ENCODE measurements around the gene CPNE6. TPM values are rescaled to one million over a fixed set of nuclear protein-coding genes. Genes with fewer than 3 reads are reported as not detected.

Gene CPNE6
- total and polyA plus RNA-seq, 2 of the 13 experiments (the other 11 are each of a cell fraction or from before 2014, with no cell fraction given), result not detected

DNA sequence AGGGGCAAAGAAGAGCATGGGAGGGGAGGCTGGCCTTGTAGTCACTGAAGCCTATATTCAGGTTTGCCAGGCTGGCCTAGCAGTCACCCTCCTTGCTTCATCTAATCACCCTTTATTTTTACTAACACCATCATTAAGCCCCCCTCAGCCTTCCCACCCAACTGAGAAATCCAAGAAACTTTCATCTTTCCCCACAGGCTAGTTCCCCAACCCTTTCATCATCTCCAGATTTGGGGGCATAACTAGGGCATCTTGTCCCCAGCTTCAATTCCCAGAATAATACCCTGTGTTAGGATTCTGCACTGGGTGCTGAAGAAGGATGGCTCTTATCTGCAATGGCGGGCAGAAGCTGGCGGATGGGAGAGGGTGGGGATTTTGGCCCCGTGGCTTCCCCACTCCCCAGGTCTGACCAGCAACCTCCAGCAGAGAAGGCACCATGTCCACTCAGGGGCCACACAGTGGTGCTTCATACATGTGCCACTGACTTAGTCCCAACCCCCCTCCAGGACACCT is 29.7 kb downstream of the CPNE6 start (continued):
- TF ChIP-seq, protein P1, sequence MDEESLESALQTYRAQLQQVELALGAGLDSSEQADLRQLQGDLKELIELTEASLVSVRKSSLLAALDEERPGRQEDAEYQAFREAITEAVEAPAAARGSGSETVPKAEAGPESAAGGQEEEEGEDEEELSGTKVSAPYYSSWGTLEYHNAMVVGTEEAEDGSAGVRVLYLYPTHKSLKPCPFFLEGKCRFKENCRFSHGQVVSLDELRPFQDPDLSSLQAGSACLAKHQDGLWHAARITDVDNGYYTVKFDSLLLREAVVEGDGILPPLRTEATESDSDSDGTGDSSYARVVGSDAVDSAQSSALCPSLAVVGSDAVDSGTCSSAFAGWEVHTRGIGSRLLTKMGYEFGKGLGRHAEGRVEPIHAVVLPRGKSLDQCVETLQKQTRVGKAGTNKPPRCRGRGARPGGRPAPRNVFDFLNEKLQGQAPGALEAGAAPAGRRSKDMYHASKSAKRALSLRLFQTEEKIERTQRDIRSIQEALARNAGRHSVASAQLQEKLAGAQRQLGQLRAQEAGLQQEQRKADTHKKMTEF (CRISPR knock-in tag; IDR thresholded peaks at IDR 0.05), result peak; percentile 26; the same call in 1 of the 2 replicates
- peak; percentile 31 for TF ChIP-seq ZNF781 (CRISPR knock-in tag; IDR thresholded peaks at IDR 0.05; ENCODE audit: borderline replicate concordance, not compliant biosample characterization)
- TF ChIP-seq MXI1 (IDR thresholded peaks at IDR 0.05; ENCODE audit: borderline replicate concordance, low read depth, low read length), result no peak
- TF ChIP-seq TRIM24 (CRISPR knock-in tag; IDR thresholded peaks at IDR 0.05), result no peak
- TF ChIP-seq, protein P2, sequence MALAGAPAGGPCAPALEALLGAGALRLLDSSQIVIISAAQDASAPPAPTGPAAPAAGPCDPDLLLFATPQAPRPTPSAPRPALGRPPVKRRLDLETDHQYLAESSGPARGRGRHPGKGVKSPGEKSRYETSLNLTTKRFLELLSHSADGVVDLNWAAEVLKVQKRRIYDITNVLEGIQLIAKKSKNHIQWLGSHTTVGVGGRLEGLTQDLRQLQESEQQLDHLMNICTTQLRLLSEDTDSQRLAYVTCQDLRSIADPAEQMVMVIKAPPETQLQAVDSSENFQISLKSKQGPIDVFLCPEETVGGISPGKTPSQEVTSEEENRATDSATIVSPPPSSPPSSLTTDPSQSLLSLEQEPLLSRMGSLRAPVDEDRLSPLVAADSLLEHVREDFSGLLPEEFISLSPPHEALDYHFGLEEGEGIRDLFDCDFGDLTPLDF (CRISPR knock-in tag; IDR thresholded peaks at IDR 0.05), result no peak
- no peak for TF ChIP-seq LBX2 (CRISPR knock-in tag; IDR thresholded peaks at IDR 0.05; ENCODE audit: borderline replicate concordance)
- TF ChIP-seq GZF1 (CRISPR knock-in tag; IDR thresholded peaks at IDR 0.05), result no peak
- TF ChIP-seq ZFYVE20 (CRISPR knock-in tag; IDR thresholded peaks at IDR 0.05; ENCODE audit: borderline replicate concordance, low read depth), result no peak
- TF ChIP-seq ZNF276 (CRISPR knock-in tag; IDR thresholded peaks at IDR 0.05; ENCODE audit: low read depth), result no peak
- no peak for TF ChIP-seq KDM2A (CRISPR knock-in tag; IDR thresholded peaks at IDR 0.05; ENCODE audit: borderline replicate concordance, low read depth)
- TF ChIP-seq, protein P3, sequence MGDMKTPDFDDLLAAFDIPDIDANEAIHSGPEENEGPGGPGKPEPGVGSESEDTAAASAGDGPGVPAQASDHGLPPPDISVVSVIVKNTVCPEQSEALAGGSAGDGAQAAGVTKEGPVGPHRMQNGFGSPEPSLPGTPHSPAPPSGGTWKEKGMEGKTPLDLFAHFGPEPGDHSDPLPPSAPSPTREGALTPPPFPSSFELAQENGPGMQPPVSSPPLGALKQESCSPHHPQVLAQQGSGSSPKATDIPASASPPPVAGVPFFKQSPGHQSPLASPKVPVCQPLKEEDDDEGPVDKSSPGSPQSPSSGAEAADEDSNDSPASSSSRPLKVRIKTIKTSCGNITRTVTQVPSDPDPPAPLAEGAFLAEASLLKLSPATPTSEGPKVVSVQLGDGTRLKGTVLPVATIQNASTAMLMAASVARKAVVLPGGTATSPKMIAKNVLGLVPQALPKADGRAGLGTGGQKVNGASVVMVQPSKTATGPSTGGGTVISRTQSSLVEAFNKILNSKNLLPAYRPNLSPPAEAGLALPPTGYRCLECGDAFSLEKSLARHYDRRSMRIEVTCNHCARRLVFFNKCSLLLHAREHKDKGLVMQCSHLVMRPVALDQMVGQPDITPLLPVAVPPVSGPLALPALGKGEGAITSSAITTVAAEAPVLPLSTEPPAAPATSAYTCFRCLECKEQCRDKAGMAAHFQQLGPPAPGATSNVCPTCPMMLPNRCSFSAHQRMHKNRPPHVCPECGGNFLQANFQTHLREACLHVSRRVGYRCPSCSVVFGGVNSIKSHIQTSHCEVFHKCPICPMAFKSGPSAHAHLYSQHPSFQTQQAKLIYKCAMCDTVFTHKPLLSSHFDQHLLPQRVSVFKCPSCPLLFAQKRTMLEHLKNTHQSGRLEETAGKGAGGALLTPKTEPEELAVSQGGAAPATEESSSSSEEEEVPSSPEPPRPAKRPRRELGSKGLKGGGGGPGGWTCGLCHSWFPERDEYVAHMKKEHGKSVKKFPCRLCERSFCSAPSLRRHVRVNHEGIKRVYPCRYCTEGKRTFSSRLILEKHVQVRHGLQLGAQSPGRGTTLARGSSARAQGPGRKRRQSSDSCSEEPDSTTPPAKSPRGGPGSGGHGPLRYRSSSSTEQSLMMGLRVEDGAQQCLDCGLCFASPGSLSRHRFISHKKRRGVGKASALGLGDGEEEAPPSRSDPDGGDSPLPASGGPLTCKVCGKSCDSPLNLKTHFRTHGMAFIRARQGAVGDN (CRISPR knock-in tag; IDR thresholded peaks at IDR 0.05), result peak; percentile 31; the same call in 1 of the 2 replicates
- TF ChIP-seq, protein P4, sequence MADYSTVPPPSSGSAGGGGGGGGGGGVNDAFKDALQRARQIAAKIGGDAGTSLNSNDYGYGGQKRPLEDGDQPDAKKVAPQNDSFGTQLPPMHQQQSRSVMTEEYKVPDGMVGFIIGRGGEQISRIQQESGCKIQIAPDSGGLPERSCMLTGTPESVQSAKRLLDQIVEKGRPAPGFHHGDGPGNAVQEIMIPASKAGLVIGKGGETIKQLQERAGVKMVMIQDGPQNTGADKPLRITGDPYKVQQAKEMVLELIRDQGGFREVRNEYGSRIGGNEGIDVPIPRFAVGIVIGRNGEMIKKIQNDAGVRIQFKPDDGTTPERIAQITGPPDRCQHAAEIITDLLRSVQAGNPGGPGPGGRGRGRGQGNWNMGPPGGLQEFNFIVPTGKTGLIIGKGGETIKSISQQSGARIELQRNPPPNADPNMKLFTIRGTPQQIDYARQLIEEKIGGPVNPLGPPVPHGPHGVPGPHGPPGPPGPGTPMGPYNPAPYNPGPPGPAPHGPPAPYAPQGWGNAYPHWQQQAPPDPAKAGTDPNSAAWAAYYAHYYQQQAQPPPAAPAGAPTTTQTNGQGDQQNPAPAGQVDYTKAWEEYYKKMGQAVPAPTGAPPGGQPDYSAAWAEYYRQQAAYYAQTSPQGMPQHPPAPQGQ (CRISPR knock-in tag; IDR thresholded peaks at IDR 0.05; ENCODE audit: borderline replicate concordance), result no peak
- TF ChIP-seq LCORL (IDR thresholded peaks at IDR 0.05), result no peak
- no peak for TF ChIP-seq LCORL (CRISPR knock-in tag; IDR thresholded peaks at IDR 0.05)
- TF ChIP-seq MZF1 (CRISPR knock-in tag; IDR thresholded peaks at IDR 0.05; ENCODE audit: borderline replicate concordance), result no peak
- TF ChIP-seq ZKSCAN8 (CRISPR knock-in tag; IDR thresholded peaks at IDR 0.05; ENCODE audit: borderline replicate concordance), result no peak
- no peak for TF ChIP-seq ZFP82 (CRISPR knock-in tag; IDR thresholded peaks at IDR 0.05; ENCODE audit: borderline replicate concordance)
- no peak for TF ChIP-seq ZC3H13 (CRISPR knock-in tag; IDR thresholded peaks at IDR 0.05)

Data from HepG2 (cell line).